Skin of body (tissue), 2 donors: ENCODE results near the gene FOXA3. TPM values are rescaled to one million over a fixed set of nuclear protein-coding genes. Genes with fewer than 3 reads are reported as not detected.

ENCODE experiments used
- DNase-seq: peaks from one replicate; lab custom pipeline; 2025; lab: John Stamatoyannopoulos, UW
- total RNA-seq: library from RNA; depleted of rRNA; stranded (reverse); fragments of >200 nt; gene quantifications from one replicate; pipeline ENCODE4 v1.2.3, GENCODE V29; 2014

The FOXA3 gene
- total RNA-seq, 1 donor from 2014 or later, result not detected

DNA sequence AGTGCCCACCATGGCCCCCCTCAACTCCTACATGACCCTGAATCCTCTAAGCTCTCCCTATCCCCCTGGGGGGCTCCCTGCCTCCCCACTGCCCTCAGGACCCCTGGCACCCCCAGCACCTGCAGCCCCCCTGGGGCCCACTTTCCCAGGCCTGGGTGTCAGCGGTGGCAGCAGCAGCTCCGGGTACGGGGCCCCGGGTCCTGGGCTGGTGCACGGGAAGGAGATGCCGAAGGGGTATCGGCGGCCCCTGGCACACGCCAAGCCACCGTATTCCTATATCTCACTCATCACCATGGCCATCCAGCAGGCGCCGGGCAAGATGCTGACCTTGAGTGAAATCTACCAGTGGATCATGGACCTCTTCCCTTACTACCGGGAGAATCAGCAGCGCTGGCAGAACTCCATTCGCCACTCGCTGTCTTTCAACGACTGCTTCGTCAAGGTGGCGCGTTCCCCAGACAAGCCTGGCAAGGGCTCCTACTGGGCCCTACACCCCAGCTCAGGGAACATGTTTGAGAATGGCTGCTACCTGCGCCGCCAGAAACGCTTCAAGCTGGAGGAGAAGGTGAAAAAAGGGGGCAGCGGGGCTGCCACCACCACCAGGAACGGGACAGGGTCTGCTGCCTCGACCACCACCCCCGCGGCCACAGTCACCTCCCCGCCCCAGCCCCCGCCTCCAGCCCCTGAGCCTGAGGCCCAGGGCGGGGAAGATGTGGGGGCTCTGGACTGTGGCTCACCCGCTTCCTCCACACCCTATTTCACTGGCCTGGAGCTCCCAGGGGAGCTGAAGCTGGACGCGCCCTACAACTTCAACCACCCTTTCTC, 8.2 kb downstream of the FOXA3 start:
- no peak for DNase-seq

DNA sequence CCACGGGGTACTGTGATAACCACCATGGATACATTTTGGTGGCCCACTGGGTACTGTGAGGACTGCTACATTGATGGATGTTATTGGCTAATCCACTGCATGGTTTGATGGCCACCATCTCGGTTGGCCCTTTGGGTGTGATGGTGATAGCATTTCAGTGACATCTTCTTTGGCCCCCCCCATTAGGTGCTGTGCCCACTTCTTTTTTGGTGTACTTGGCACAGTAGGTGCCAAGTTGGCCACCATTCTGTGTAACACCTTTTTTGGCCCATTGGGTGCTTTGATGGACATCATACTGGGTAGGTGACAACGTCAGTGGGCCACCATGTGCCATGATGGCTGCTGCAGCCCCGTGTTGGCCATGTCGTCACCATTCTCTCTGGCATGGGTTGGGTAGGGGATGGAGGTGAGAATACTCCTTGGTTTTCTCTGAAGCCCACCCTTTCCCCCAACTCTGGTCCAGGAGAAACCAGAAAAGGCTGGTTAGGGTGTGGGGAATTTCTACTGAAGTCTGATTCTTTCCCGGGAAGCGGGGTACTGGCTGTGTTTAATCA, 9.2 kb downstream of the FOXA3 start:
- DNase-seq, result no peak

DNA sequence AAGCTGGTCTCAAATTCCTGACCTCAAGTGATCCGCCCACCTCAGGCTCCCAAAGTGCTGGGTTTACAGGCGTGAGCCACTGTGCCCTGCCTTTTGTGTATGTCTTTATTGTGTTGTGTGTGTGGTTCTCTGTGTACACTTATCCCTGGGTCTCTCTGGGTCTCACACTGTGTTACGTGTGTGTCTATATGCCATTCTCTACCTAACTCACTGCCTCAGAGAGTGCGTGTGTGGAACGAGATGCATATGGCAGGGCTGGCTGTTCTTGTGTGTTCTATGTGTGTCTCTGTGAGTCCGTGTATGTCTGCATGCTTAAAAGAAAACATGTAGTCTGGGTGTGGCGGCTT, 10.5 kb downstream of the FOXA3 start:
- DNase-seq, result no peak

DNA sequence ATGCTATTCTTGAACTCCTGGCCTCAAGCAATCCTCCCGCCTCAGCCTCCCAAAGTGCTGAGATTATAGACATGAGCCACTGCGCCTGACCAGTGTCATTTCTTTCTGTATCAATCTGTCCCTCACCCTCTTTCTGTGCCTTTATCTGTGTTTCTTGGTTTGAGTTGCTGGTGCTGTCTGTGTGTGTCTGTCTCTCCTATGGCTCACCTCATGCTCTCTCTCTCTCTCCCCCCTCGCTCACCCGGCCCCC, 12.0 kb downstream of the FOXA3 start:
- DNase-seq, result no peak

DNA sequence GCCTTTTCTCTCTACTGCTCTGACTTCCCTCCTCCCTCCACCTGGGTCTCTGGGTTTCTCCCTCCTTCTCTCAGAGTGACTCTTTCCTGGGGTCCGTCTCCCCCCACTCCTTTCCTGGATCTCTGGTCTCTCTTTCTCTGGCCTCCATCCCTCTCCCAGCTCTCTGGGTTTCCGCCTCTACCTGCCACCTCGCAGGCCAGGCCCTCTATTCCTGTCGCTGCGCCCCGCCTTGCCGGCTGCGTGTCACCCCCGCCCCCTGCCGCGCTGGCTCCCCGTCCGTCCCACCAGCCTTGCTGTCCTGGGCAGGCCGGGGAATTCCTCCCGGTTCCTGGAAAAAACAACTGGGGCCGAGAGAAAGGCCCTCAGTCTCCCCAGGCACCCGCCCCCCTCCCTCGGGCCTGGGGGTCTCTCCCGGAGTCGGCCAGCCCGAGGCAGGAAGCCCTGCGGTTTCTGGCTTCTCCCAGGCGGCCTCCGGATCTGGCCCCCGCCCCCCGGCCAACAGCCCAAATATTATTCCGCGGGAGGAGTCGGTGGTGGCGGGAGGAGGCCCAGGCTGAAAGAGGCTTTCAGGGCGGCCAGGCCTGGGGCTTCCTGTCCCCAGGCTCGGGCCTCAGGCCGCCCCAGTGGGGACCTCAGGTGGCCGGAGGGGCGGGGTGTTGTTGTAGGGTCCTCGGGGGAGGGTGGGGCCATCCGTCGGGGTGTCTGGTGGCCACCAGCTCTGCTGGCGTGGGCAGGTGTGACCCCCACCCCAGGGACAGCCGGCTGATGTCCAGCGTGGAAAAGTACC, 12.5 kb downstream of the FOXA3 start:
- DNase-seq, result no peak

DNA sequence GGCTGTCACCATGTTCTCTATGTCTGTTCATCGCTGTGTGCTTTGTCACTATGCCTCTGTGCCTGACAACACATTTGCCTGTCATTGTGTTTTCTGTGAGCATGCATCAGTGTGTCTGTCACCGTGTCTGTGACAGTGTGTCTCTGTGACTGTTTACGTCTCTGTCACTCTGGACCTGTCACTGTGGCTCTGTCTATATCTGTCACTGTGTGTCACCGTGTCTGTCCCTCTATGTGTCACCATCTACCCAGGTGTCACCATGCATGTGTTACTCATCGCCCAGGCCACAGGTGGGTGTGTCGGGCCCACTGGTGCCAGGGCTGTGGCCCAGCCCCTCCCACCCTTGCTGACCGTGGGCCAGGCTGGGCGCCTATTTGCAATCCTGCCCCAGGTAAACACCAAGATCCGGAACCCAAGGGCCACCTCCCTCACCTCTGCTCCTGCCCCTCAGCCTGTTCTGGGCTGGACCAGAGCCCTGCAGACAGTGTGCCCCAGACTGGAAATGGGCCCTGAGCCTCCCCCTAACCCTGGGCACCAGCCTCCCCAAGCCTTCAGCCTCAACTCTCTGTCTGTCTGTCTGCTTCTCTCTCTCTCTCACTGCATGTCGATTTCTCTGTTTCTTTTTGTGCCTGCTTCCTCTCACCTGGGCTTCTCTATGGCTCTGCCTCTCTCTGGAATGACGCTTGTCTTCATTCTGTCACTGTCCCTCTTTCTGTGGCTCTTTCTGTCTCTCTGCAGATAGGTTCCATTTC, 14.1 kb downstream of the FOXA3 start:
- DNase-seq, result no peak

DNA sequence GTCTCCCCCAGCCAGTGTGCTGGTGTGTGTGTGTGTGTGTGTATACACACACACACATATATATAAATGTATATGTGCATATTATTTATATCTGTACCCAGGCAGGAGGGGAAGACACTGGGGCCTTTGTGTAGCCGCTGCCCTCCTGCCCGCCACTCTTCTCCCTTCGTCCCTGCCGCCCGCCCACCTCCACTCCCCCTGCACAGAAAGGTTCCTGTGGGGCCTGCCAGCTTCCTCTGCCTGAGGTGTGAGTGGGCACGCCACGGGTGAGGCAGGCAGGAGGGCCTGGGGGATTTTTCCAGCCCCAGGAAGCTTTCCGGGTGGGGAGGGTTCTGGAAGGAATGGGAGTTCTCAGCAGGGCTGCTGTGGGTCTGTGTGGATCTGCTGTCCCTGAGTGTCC, 14.9 kb downstream of the FOXA3 start:
- no peak for DNase-seq

DNA sequence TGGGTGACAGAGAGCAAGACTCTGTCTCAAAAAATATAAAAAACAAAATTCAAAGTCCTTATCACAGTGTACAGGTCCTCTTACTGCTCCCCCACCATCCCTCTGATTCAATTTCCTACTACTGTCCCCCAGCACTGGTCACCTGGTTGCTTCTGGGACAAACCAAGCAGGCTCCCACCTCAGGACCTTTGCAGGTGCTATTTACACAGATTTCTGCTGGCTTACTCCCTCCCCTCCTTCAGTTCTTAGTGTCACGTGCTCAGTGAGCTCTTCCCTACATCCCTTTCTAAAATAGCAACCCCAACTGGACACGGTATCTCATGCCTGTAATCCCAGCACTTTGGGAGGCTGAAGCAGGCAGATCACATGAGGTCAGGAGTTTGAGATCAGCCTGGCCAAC, 15.8 kb downstream of the FOXA3 start:
- DNase-seq, result no peak

DNA sequence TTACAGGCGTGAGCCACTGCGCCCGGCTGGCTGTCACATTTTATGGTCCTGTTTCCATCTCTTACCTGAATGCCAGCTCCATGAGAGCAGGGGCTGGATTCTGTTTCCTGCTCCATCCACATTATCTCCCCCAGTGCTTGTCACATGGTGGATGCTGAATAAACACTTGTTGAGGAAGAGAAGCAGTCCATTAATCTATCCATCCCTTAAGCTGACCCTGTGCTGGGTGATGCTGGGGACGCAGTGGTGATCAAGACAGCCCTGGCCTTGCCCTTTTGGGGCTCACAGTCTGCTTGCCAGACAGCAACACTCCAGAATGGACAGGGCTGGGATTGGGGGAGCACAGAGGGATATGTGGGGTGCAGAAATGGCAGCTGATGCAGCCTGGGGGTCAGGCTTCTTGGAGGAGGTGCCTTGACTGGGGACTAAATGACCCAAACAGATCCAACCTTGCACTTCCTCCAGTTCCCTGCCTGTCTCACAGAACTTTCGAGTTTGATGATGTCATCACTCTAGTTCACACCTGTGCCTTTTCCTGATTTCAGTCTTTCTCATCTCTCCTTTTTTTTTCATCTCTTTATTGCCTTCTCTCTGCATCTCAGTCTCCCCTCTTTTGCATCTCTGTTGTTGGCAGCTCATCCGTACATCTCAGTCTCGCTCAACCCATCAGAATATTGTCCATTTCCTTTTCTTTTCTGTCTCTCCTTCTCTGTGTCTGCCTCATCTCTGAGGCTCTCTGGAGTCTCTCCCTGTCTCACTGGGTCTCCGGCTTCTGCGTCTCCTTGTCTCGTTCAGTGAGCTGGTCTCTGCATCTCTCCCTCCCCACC, 17.2 kb downstream of the FOXA3 start:
- DNase-seq, result no peak

DNA sequence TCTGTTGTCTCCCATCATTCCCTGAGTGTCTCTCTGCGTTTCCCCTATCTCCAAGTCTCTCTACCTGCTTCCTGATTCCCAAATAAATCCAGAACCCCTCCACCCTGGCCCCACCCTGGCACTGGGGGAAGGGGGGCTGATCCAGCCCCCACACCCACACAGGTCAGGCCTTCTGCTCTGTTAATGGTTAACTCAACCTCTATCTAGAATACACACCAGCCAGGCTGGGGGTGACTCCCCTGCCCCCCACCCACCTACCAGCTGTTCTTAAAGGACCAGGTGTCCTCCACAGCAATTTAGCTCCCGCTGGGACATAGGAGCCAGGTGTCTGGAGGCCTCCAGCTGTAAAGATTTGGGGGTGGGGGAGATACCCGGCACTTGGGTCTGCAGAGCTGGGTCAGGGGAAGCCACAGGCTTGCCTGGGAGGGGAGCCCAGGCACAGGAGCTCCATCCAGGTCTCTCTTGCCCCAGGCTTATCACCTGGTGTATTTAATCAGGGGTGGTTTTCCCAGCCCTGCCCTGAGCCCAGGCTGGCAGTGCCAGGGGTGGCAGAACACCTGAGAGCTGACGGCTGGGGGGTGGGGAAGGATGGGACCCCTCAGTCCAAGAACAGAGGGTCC, 17.9 kb downstream of the FOXA3 start:
- no peak for DNase-seq

DNA sequence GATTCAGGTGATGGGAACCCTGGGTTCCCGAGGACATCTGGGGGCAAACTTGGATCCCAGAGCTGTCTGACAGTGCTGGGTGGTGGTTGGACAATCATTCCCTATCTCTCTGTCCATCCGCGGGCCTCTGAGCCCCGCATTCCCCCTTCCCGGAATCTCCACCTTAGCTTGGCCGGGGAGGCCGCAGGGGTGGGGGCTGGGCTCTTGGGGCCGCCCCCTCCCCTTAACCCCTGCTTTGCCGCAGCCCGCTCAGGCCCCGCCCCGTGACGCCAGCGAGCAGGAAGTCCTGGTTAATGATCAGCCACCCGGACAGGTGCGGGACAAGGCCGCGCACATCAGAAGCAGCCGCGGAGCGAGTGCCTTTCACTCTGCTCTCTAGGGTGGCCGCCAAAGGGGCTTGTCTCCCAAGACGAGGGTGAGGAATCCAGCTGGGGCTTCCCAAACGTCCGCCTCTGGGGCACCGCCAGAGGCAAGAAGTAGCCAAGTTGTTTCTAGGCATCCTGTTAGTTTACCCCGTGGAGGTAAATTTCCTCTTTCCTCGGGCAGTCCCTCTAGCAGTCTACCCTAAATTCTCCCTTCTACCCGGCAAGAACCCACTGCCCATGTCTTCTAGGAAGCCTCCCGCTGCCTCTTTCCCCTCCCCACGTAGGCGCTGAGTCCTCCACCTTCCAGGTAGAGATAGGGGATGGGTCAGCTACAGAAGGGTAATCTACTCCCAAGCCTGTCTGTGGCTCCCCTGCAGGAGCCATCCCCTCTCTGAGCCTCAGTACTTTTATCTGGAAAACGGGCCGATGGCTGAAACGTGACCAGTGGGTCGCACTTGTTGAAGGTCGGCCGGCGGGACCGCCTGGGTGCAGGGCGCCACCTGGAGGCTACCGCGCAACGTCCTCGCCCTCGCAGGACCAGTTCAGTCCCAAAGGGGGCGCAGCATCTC, 18.8 kb downstream of the FOXA3 start:
- DNase-seq, result peak; percentile 63

DNA sequence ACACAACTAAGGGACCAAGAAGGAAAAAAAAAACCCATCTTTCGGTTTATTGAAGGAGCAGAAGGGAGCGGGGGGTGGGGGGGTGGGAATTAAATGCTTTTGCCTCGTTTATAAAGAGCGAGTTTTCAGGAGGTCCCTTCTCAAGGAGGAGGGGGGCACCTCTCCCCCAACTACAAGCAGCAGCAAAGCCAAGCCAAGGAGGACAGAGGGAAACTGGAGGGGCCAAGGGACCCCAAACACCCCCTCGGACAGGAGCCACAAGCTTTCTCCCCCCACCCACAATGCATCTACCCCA, 19.4 kb downstream of the FOXA3 start:
- no peak for DNase-seq

DNA sequence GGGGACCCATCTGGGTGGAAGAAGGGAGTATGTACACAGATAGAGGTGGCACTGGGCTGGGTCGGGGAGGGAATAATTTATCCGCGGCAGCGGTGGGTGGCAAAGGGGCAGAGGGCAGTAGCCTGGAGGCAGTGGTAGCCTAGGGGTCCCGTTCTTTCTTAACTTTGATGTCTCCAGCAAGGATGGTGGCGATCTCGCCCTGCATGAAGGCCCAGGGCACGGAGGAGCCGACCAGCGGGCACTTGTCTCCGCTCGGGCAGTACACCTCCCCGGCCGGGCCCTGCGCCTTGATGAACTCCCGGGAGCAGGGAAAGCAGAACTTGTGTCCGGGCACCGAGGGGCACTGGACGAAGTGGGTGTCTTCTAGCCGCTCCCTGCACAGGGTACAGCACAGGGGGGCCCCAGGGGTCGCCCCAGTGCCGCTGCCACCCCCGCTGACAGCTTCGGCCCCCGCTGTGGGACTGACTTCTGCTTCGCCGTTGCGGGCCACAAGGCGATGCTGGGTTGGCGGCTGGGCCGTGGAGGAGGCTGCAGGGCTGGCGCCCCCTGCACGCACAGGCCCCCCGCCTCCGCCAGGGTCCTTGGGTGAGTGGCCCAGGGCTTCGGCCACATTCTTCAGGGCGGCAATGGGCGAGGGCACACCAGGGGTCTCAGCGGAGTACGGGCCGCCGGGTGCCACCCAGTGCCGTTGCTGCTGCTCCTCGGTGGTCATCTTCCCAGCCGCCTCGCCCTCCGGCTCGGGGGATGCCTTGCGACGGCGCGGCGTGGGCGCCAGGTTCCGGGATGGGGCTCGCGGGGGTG, 20.0 kb downstream of the FOXA3 start:
- DNase-seq, result no peak

DNA sequence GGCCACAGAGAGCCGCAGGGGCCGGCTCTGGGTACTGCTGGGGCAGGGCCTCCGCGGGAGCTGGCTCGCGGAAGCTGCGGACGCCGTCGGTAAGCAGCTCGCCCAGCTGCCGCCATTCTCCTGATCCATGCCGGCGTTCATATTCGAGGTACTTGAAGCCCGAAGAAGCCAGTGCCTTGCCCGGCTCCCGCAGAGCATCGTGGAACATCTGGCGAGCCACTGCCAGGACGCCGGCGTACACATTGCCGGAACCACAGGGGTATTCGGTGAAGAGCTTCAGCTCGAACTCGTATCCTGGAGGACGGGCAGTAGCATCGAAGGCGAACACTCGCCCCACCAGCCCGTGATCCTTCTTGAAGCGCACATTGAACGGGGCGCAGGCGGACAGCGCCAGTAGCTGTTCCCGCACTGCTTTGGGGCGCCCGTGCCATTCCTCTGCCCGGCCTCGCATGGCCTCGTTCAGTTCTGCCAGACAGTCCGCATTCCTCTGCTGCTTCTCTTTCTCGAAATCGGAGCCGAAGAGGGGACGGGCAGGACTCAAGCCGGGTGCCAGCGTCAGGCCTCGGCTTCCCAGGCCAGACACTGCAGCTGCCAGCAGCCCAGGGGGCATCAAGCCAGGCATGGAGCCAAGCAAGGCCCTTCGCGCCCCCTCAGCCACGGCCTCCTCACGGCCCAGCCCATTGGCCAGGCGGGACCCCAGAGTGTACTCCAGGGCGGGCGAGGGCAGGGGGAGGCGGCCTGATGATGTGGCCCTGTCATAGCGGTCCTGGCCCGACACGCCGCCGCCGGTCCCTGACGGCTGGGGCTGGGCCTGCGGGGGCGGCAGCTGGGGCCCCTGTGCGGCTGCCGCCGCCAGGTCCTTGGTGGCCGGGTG, 20.8 kb downstream of the FOXA3 start:
- no peak for DNase-seq

DNA sequence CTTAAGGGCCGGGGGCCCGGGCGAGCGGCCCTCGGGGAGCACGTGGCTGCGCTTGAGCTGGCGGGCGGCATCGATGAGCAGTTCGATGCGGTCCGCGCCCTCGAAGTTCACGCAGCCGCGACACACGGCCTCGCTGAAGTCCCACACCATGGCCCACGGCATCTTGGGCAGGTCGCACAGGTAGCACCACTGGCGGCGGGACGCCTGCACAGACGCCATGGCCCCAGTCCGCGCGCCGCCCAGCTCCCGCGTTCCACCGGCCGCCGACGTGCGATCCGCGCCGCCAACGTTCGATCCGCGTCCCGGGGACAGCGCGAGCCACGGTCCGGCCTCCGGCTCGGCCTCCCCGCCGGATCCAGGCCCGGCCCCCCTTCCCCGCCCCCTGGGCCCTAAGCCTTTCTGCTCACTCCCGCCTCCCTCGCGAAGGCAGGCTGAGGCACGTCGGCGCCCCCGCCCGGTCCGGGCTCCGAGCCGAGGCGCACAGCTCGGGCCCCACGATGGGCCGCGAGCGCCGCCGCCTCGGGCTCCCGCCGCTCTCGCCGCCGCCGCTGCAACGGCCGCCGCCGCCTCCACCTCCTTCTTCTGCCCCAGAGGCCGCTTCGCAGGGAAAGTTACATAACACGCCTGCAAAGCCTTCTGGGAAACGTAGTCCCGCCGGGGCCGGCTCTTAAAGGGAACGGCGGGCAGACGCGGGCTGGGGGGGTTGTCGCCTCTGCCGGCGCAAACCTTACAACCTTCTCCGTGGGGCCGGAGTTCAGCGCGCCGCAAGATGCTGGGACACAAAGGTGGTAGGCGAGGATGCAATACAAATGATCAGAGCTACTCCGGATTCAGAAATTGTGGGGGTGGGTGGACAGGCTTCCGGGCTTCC, 21.7 kb downstream of the FOXA3 start, which contains the start of gene IRF2BP1:
Gene IRF2BP1 (minus strand): TSS at position 586 of the 871 bp plus-strand sequence. CDS start 367 bp downstream, at position 219.
- peak; percentile 88 for DNase-seq

DNA sequence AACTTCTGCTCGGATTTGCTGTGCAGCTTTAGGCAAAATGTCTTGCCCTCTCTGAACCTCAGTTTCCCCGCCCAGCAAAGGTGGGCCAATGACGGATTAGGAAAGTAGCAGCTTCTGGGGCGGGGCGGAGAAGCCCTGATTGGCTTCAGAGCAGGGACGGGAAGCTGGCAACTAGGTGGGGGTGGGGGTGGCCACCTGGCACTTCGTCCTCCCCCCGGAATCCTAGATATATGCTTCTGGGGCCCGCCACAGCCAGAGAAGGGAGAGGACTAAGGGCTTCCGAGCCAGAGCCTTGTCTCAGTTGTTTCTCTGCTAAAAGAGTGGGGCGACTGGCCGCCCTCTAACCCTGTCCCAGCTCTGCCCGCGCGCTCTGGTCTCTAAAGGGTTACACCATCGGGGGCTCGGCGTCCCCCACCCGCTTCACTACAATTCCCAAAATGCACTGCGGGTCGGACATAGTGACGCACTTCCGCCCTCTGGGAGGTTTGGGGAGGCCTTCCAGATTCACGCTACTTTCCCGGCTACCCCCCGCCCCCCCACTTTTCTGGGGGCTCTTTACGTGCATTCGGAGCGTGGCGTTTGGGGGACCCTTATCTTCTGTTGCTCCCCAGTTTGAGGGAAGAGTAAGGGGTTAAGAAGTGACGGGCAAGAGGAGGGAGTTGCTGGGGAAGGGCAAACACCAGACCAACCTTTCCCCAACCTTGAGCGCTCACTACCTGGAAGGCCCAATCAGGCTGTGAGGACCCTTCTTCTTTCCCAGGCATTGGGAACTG, 22.5 kb downstream of the FOXA3 start:
- peak; percentile 89 for DNase-seq
